ACC112 (cell line): Measurements from ENCODE around the gene PILRA.

Source experiments
- H2AFZ ChIP-seq: fragments of 200-600 bp; sonication (generic); one replicate; pipeline ENCODE4 v1.6.0; 2017; ENCODE audit warnings: antibody characterized with exemption, low read length; ENCODE audit not compliant: unreplicated experiment
- H3K27ac ChIP-seq: fragments of 200-600 bp; sonication (generic); 2 replicates; pipeline ENCODE4 v1.5.1; 2014; ENCODE audit warnings: low read depth, mild to moderate bottlenecking, antibody characterized with exemption, low read length, moderate library complexity
- H3K27me3 ChIP-seq: fragments of 200-600 bp; sonication (generic); 2 replicates; pipeline ENCODE4 v1.6.1; 2014; ENCODE audit warnings: mild to moderate bottlenecking, antibody characterized with exemption, low read length, moderate library complexity, mixed read lengths; ENCODE audit not compliant: insufficient read depth
- H3K36me3 ChIP-seq: fragments of 200-600 bp; sonication (generic); 2 replicates; pipeline ENCODE4 v1.6.1; 2016; ENCODE audit warnings: mild to moderate bottlenecking, antibody characterized with exemption, low read length, moderate library complexity, mixed read lengths; ENCODE audit not compliant: insufficient read depth
- H3K4me1 ChIP-seq: fragments of 200-600 bp; sonication (generic); one replicate; pipeline ENCODE4 v1.6.1; 2016; ENCODE audit warnings: low read length, mixed read lengths; ENCODE audit not compliant: insufficient read depth, unreplicated experiment, control insufficient read depth
- H3K4me3 ChIP-seq: fragments of 200-600 bp; sonication (generic); 2 replicates; pipeline ENCODE4 v1.5.1; 2014; ENCODE audit warnings: mild to moderate bottlenecking, low read depth, low read length
- H3K79me2 ChIP-seq: fragments of 200-600 bp; sonication (generic); one replicate; pipeline ENCODE4 v1.6.0; 2016; ENCODE audit warnings: low read length; ENCODE audit not compliant: control insufficient read depth, unreplicated experiment, insufficient read depth

The PILRA gene

DNA sequence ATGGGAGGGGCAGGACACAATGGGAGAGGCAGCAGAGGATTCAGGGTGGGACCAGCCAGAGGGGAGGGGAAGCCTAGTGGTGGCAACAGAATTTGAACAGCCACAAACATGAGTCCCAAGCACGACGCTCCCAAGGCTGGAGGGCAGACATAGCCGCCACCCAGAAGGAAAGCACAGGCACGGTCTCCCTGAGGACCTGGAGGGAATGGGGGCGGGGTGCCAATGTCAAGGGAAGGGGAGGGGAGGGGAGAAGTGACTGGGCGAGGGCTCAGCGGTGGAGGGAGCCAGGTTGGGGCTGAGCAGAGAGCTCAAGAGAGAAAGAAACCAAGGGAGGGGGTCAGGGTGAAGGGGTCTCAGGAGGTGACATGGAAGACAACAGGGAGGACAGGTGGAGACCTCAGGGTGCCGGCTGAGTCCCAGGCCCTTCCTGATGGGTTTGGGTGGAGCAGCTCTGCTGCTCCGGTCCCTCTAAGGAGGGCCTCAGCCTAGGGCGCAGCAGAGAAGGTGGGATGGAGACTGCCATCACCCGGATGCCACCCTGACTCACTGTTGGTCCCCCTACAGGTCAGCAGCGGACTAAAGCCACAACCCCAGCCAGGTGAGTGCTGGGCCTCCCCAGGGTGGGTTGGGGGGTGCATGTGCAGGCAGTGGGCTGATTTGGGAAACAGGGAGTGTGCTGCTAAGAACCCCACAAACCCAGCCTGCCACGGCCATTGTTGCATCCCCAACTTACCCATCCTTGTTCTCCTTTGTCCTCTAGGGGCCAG lies 24.2 kb downstream of the PILRA start:
- Histone ChIP-seq H3K79me2 (no peaks in the 10 kb centered on the region), H3K4me1 (peaks cover 3% of the 10 kb centered on the region), H3K27ac (no peak overlapping the region), H3K27me3 (no peaks in the 10 kb centered on the region), H3K4me3 (no peak overlapping the region), H3K36me3 (no peaks in the 10 kb centered on the region), H2AFZ (no peak overlapping the region)

DNA sequence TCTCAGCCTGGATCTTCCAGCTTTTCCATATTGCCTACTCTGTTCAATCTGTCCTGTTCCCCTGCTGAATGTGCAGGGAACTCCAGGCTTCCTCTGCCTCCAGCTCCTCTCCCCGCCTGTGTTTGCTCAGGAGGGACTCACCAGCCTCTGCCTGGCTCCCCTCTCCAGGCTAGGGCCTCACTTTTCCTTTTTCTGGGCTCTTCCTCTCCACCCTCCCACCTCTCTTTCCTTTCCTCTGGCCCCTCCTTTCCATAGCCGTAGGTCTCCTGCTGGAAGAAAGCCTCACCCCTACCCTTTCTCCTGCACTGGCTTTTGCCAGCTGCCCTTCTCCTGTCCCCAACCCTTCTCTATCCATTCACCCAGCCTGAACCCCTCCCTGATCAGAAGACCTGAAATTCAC lies 25.0 kb downstream of the PILRA start:
- no peaks in the 10 kb centered on the region for H3K27me3 ChIP-seq
- H2AFZ ChIP-seq, result no peak overlapping the region
- no peak overlapping the region for H3K27ac ChIP-seq
- no peaks in the 10 kb centered on the region for H3K79me2 ChIP-seq
- H3K36me3 ChIP-seq, result no peaks in the 10 kb centered on the region
- H3K4me1 ChIP-seq, result no peaks in the 10 kb centered on the region
- no peak overlapping the region for H3K4me3 ChIP-seq

- H3K4me3 ChIP-seq, result no peak overlapping the region
- H3K36me3 ChIP-seq, result no peaks in the 10 kb centered on the region
- H3K79me2 ChIP-seq, result no peaks in the 10 kb centered on the region
- no peak overlapping the region for H2AFZ ChIP-seq
- H3K4me1 ChIP-seq, result no peaks in the 10 kb centered on the region
- no peaks in the 10 kb centered on the region for H3K27me3 ChIP-seq
- no peak overlapping the region for H3K27ac ChIP-seq
Observed at GRCh38 chr7:100400041-100400440, 26.8 kb downstream of the PILRA start.

- H2AFZ ChIP-seq, result no peak overlapping the region
- H3K27me3 ChIP-seq, result no peaks in the 10 kb centered on the region
- no peak overlapping the region for H3K4me3 ChIP-seq
- H3K36me3 ChIP-seq, result no peaks in the 10 kb centered on the region
- H3K27ac ChIP-seq, result no peak overlapping the region
- H3K79me2 ChIP-seq, result no peaks in the 10 kb centered on the region
- H3K4me1 ChIP-seq, result no peaks in the 10 kb centered on the region
Observed at GRCh38 chr7:100400656-100401055, 27.4 kb downstream of the PILRA start.

DNA sequence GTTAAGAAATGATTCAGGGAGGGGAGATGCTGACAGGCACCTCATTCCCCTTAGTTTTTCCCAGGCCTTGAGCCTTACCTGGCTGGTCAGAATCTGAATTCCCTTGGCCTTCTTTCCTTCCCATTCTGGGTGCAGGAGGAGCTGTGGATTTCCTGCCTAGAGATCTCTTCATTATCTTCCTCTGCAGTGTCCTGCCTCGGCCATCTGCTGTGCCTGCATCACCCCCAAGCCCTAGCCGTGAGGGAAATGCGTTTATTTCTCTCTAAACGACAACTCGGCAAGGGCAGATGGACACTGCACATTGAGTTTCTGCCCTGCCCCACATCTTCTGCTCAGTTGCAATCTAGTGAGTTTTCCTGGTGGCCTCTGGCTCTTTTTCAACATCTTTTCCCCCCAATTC lies 28.5 kb downstream of the PILRA start:
- H3K27ac ChIP-seq, result no peak overlapping the region
- H3K4me3 ChIP-seq, result no peak overlapping the region
- H3K36me3 ChIP-seq, result no peaks in the 10 kb centered on the region
- no peaks in the 10 kb centered on the region for H3K79me2 ChIP-seq
- H3K27me3 ChIP-seq, result no peaks in the 10 kb centered on the region
- no peak overlapping the region for H2AFZ ChIP-seq
- peaks cover under 1% of the 10 kb centered on the region for H3K4me1 ChIP-seq

GRCh38 chr7:100402241-100402640 lies 29.0 kb downstream of the PILRA start:
- no peak overlapping the region for H3K27ac ChIP-seq
- no peaks in the 10 kb centered on the region for H3K79me2 ChIP-seq
- H3K36me3 ChIP-seq, result no peaks in the 10 kb centered on the region
- H3K27me3 ChIP-seq, result no peaks in the 10 kb centered on the region
- peaks cover 5% of the 10 kb centered on the region for H3K4me1 ChIP-seq
- no peak overlapping the region for H2AFZ ChIP-seq
- no peak overlapping the region for H3K4me3 ChIP-seq

GRCh38 chr7:100406767-100407166 lies 33.5 kb downstream of the PILRA start:
- H3K27me3 ChIP-seq, result no peaks in the 10 kb centered on the region
- no peaks in the 10 kb centered on the region for H3K36me3 ChIP-seq
- H3K4me1 ChIP-seq, result peaks cover 7% of the 10 kb centered on the region
- 0 out of 2 replicates have a peak overlapping the region, but pooled peaks have one; percentile 19 for H3K27ac ChIP-seq
- H3K79me2 ChIP-seq, result no peaks in the 10 kb centered on the region
- H2AFZ ChIP-seq, result no peak overlapping the region
- H3K4me3 ChIP-seq, result no peak overlapping the region

DNA sequence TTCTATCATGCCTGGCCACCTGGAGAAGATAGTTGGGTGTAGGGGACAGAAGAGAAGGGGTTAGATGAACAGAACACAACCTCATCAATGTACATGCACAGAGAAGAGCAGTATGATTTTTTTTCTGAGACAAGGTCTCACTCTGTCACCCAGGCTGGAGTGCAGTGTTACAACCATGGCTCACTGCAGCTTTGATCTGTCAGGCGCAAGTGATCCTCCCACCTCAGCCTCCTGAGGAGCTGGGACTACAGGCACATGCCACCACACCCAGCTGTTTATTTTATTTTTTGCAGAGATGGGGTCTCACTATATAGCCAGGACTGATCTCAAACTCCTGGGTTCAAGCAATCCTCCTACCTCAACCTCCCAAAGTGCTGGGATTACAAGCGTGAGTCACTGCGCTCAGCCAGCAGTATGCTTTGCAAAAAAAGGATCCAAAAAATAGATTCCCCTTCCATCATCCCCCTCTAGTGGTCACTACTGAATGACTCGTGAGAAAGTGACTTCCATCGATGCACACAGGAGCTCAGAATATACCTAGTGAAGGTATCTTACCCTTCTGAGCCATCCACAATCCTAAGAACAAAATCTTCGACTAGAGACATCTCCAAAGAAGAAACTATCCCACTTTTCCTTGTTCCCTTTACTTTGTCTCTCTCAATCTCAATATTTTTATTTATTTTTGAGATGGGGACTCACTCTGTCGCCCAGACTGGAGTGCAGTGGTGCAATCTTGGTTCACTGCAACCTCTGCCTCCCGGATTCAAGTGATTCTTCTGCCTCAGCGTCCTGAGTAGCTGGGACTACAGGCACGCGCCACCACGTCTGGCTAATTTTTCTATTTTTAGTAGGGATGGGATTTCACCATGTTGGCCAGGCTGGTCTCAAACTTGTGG lies 34.2 kb downstream of the PILRA start:
- peaks cover 7% of the 10 kb centered on the region for H3K4me1 ChIP-seq
- H3K27ac ChIP-seq, result 0 out of 2 replicates have a peak overlapping the region, but pooled peaks have one; percentile 19
- H3K36me3 ChIP-seq, result no peaks in the 10 kb centered on the region
- no peak overlapping the region for H3K4me3 ChIP-seq
- H3K79me2 ChIP-seq, result no peaks in the 10 kb centered on the region
- no peaks in the 10 kb centered on the region for H3K27me3 ChIP-seq
- no peak overlapping the region for H2AFZ ChIP-seq

GRCh38 chr7:100411101-100411500 lies 37.8 kb downstream of the PILRA start:
- Histone ChIP-seq H3K27ac (no peak overlapping the region), H3K79me2 (no peaks in the 10 kb centered on the region), H3K36me3 (no peaks in the 10 kb centered on the region), H2AFZ (no peak overlapping the region), H3K27me3 (no peaks in the 10 kb centered on the region), H3K4me1 (peaks cover 7% of the 10 kb centered on the region), H3K4me3 (no peak overlapping the region)

GRCh38 chr7:100413346-100413745 lies 40.1 kb downstream of the PILRA start:
- Histone ChIP-seq H3K27me3 (no peaks in the 10 kb centered on the region), H3K36me3 (no peaks in the 10 kb centered on the region), H3K79me2 (no peaks in the 10 kb centered on the region), H3K4me1 (no peaks in the 10 kb centered on the region), H3K27ac (no peak overlapping the region), H2AFZ (no peak overlapping the region), H3K4me3 (no peak overlapping the region)
